IPS DF 4.7 (cell line): ENCODE data around the gene APBA3.
"Not testable (repeated sequence)": the region's sequence is repeated elsewhere in the genome, so short reads cannot be mapped to it uniquely, and the experiment has no call there.

Source experiments
- DNase-seq: peaks from one replicate; pipeline ENCODE4 v3.0.0-alpha.2; 2013; ENCODE audit warnings: low spot score; ENCODE audit errors: extremely low read depth

APBA3 gene

GRCh38 chr19:3771000-3771905 is 9.8 kb upstream of the APBA3 start:
- no peak for DNase-seq

- DNase-seq: no peak
These were observed 8.9 kb upstream of the APBA3 start for GRCh38 chr19:3770136-3770999.

GRCh38 chr19:3769494-3769893 is 8.0 kb upstream of the APBA3 start:
- DNase-seq: no peak

GRCh38 chr19:3768748-3769099 is 7.2 kb upstream of the APBA3 start:
- DNase-seq: no peak

GRCh38 chr19:3768015-3768747 is 6.7 kb upstream of the APBA3 start:
- DNase-seq: no peak

GRCh38 chr19:3767050-3767449 is 5.6 kb upstream of the APBA3 start:
- DNase-seq: no peak

GRCh38 chr19:3766520-3766919 is 5.0 kb upstream of the APBA3 start:
- DNase-seq: no peak

GRCh38 chr19:3765757-3766156 is 4.3 kb upstream of the APBA3 start:
- DNase-seq: not testable (repeated sequence)

- no peak for DNase-seq
These were observed 3.6 kb upstream of the APBA3 start for GRCh38 chr19:3765121-3765520.

GRCh38 chr19:3762501-3763459 is 1.3 kb upstream of the APBA3 start, which contains the start of gene MRPL54:
MRPL54 (plus strand) TSS chr19:3762682; CDS start chr19:3762701, 19 bp downstream.
- no peak for DNase-seq

GRCh38 chr19:3762130-3762473 is 610 bp upstream of the APBA3 start:
- no peak for DNase-seq

- DNase-seq: no peak
These were observed 576 bp downstream of the APBA3 start for GRCh38 chr19:3760871-3761361.

- DNase-seq: no peak
These were observed 1.8 kb downstream of the APBA3 start for GRCh38 chr19:3759482-3760254.

GRCh38 chr19:3758297-3758696 is 3.2 kb downstream of the APBA3 start:
- not testable (repeated sequence) for DNase-seq

GRCh38 chr19:3757705-3758104 is 3.8 kb downstream of the APBA3 start:
- DNase-seq: not testable (repeated sequence)

- no peak for DNase-seq
These were observed 7.7 kb downstream of the APBA3 start for GRCh38 chr19:3753631-3754410.

GRCh38 chr19:3752492-3752891 is 9.0 kb downstream of the APBA3 start:
- no peak for DNase-seq

- DNase-seq: no peak
These were observed 10.3 kb downstream of the APBA3 start for GRCh38 chr19:3751236-3751635.

GRCh38 chr19:3750211-3750610 is 11.3 kb downstream of the APBA3 start:
- no peak for DNase-seq
